Measurements from ENCODE around the gene INHA. TPM values are rescaled to one million over a fixed set of nuclear protein-coding genes. Genes with fewer than 3 reads are reported as not detected.

The INHA gene, protein sequence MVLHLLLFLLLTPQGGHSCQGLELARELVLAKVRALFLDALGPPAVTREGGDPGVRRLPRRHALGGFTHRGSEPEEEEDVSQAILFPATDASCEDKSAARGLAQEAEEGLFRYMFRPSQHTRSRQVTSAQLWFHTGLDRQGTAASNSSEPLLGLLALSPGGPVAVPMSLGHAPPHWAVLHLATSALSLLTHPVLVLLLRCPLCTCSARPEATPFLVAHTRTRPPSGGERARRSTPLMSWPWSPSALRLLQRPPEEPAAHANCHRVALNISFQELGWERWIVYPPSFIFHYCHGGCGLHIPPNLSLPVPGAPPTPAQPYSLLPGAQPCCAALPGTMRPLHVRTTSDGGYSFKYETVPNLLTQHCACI
- total RNA-seq = not detected in 2 replicates

DNA sequence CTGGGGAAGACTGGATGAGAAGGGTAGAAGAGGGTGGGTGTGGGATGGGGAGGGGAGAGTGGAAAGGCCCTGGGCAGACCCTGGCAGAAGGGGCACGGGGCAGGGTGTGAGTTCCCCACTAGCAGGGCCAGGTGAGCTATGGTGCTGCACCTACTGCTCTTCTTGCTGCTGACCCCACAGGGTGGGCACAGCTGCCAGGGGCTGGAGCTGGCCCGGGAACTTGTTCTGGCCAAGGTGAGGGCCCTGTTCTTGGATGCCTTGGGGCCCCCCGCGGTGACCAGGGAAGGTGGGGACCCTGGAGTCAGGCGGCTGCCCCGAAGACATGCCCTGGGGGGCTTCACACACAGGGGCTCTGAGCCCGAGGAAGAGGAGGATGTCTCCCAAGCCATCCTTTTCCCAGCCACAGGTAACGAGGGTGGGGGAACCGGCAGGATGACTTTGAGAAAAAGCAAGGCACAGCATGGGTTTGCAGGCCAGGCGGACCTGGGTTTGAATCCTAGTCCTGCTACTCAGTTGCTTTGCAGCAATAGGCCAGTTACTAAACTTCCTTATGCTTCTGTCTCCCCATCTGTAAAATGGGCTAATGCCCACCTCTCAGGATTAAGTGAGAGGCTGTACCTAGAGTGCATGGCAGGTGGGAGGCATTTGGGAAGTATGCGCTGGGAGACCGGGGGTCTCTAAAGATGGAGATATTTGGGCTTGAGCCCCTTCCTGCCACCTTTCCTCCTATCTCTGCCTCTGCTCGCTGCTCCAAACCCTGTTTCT is at the start of gene INHA:
INHA (plus strand) TSS at position 74 of the 765 bp plus-strand sequence; CDS start at position 139, 65 bp downstream.

DNA sequence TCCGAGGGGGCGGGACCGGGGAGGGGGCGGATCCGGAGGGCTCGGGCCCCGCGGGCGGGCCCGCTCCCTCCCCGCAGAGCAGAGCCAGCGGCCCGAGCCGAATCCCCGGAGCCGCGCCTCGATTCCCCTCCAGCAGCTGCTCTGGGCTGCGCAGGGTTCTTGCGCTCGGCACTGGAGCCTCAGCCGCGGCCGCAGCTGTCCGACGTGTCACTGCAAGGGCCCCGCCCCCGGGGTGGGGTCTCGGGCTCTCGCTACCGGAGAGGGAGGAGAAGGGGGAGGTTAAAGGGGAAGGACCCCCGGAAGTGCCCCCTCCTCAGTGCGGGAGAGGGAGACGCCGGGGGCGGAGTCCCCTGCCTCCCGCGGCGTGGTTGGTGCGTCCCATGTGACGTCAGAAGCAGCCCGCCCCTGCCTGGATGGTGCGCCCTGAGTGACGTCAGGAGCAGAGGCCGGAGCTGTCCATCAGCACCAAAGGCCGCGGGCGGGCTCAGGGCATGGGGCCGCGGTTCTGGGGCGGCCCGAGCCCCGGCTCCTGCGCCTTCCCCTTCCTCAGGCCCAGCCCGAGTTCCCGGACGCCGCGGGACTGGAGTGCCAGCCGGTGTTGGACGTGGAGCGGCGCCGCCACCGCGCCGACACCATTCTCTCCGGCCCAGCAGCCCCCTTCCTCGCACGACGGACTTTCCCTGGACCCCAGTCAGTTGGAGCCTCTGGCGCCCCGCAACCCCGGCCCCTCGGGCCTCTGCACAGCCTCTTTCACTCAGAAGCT is 28.3 kb upstream of the INHA start, which contains the start of the genes CHPF and TMEM198:
CHPF (minus strand) TSS at position 214 of the 763 bp plus-strand sequence. CDS start 271 bp downstream, outside the sequence.
TMEM198 (plus strand) TSS at position 433 of the 763 bp plus-strand sequence. CDS start 700 bp downstream, outside the sequence.

DNA sequence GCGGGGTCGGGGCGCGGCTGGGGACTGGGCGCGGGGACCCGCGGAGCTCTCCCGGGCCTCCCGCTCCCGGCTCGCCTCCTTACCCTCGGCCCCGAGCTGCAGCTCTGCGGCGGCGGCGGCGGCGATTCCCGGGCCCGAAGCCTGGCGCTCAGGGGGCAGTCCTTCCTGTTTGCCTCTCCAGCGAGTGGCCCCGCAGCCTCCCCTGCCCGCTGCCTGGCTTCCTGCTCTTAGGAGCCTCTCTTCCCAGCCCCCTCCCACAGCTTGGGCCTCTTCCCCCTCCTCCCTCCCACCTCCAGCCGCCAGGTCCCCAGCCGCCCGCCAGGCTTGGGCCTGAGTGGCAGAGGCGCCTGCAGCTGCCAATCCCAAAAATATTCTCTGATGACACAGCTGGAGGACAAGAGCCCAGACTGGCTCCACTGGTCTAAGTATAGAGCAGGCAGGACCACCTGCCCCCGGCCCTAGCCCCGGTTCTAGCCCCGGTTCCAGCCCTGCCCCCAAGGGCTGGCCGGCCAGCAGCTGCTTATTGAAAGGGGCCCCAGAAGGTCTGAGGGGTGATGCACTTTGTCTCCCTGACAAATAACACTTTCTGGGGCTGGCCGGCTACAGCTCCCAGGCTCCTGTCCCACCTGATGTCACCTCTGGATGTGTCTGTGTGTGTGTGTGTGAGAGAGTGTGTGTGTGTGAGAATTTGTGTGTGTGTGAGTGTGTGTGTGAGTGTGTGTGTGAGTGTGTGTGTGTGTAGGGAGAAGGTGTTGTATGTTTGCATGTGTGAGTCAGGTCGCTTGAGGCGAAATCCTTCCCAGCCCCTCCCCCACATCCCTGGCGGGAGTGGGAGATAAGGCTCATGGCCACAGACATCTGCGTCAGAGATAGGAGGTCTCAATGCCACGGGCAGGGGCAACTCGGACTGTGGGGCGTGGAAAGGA is 536 bp upstream of the INHA start, which contains the start of gene OBSL1:
OBSL1 (minus strand) TSS at position 229 of the 926 bp plus-strand sequence. CDS start 307 bp downstream, outside the sequence.

DNA sequence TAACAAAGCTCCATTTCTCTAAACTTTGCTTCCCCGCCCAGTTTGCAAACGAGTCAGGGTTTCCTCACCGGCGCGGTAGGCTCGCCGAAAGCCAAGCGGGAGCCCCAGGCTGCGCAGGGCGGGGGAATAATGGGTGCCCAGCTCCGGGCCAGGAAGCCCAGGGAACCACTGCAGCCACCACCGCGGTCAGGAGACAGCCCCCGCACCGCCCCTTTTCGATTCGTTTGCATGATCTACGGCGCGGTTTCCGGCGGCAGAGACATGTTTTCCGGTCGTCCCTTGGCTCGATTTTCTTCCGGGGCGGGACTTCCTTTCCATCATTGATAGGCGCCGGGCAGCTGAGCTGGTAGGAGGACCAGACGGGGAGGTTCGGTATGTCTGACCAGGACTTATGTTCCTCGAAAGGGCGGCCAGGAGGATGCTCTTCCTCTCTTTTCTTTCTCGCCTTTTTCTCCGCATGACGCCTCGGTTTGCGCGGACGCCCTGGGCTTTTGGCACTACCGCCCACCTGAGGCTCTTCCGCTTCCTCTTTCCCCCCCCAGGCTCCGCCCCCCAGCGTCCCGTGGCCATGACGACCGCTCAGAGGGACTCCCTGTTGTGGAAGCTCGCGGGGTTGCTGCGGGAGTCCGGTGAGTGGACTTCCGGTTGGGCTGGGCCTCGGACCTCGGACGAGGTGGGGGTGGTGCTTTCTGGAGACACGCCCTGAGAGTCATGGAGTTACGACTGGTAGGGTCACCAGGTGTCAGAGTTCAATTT is 25.6 kb downstream of the INHA start, which contains the start of gene STK11IP:
STK11IP (plus strand) TSS at position 306 of the 756 bp plus-strand sequence; CDS start at position 569, 263 bp downstream.

Other genes starting within 250 kb of the INHA start
- gene RESP18, start 239.6 kb upstream of the INHA start, total RNA-seq = not detected in 2 replicates
- gene DNPEP, start 184.4 kb upstream of the INHA start, total RNA-seq = 46.8 and 54.5 TPM in 2 replicates
- gene DES, start 153.9 kb upstream of the INHA start, total RNA-seq = not detected in 2 replicates
- 0.05 TPM in 1 of 2 replicates, not detected in the other for gene SPEG, start 137.5 kb upstream of the INHA start, total RNA-seq
- 35.7 and 45.9 TPM in 2 replicates for gene GMPPA, start 73.4 kb upstream of the INHA start, total RNA-seq
- not detected in 2 replicates for gene ASIC4, start 57.8 kb upstream of the INHA start, total RNA-seq
- gene CHPF, start 28.5 kb upstream of the INHA start, total RNA-seq = 0.27 and 0.44 TPM in 2 replicates
- not detected in 2 replicates for gene TMEM198, start 28.3 kb upstream of the INHA start, total RNA-seq
- 2.2 and 2.8 TPM in 2 replicates for gene OBSL1, start 771 bp upstream of the INHA start, total RNA-seq
- 11.6 and 16.8 TPM in 2 replicates for gene STK11IP, start 25.5 kb downstream of the INHA start, total RNA-seq
- not detected in 2 replicates for gene SLC4A3, start 55.3 kb downstream of the INHA start, total RNA-seq

All from mammary microvascular endothelial cell (primary cell).